Uterus (tissue), 4 donors: ENCODE results near the gene BSND. TPM values are rescaled to one million over a fixed set of nuclear protein-coding genes. Genes with fewer than 3 reads are reported as not detected.

Source experiments
- DNase-seq, 2 donors: peaks; one replicate each; pipeline ENCODE4 v3.0.0-alpha.2; 2019 to 2020
- H3K27ac ChIP-seq, 2 donors: fragments of 200-600 bp; sonication (generic); 1 replicate in 1 of 2; 2 replicates in 1 of 2; pipeline ENCODE4 v1.5.1; 2016 to 2018
- H3K27me3 ChIP-seq, 2 donors: fragments of 200-600 bp; sonication (generic); one replicate each; pipeline ENCODE4 v1.5.1; 2018 to 2019; ENCODE audit warnings: control low read depth in 1 of 2
- H3K36me3 ChIP-seq, 2 donors: fragments of 200-600 bp; sonication (generic); one replicate each; pipeline ENCODE4 v1.5.1; 2019; ENCODE audit warnings: control low read depth in 1 of 2
- H3K4me1 ChIP-seq, 2 donors: fragments of 200-600 bp; sonication (generic); one replicate each; pipeline ENCODE4 v1.5.1; 2018 to 2019; ENCODE audit warnings: control low read depth in 1 of 2
- H3K4me3 ChIP-seq, 2 donors: fragments of 200-600 bp; sonication (generic); 1 replicate in 1 of 2; 2 replicates in 1 of 2; pipeline ENCODE4 v1.5.1; 2018 to 2019; ENCODE audit warnings: mild to moderate bottlenecking in 1 of 2
- H3K9me3 ChIP-seq, 2 donors: fragments of 200-600 bp; sonication (generic); one replicate each; pipeline ENCODE4 v1.5.1; 2019; ENCODE audit warnings: control low read depth in 1 of 2
- POLR2A ChIP-seq, 2 donors: fragments of 450-650 bp; IDR thresholded peaks; one replicate each; pipeline ENCODE4 v1.6.1; 2016; ENCODE audit warnings: antibody characterized with exemption in 2 of 2, mild to moderate bottlenecking in 1 of 2, moderate library complexity in 1 of 2
- intact Hi-C: fragments of 100-400 bp; cut with DNase I; formaldehyde crosslinking; loops from one replicate; pipeline ENCODE4 v1.15.1; 2023; ENCODE audit warnings: low total_unique reads
- total RNA-seq, 4 donors: library from RNA; depleted of rRNA in 3 of 4; stranded (reverse); fragments of >200 nt in 3 of 4; gene quantifications; one replicate each; pipeline versions ENCODE4 v1.1.0 to v1.2.4, GENCODE V29; 2014 to 2023
- TF ChIP-seq, protein P1 (sequence below), 4 experiments: fragments of 200-600 bp in 2 of 4; fragments of 450-650 bp in 2 of 4; sonication (generic) in 2 of 4; IDR thresholded peaks; one replicate each; pipeline ENCODE4 v1.5.1; 2016 to 2019; ENCODE audit warnings: antibody characterized with exemption in 4 of 4, mild to moderate bottlenecking in 2 of 4, moderate library complexity in 1 of 4
- donor health status: DM: yes; HTN: yes; CAD: no.

The BSND gene
- total RNA-seq, 4 donors from 2014 or later = not detected

DNA sequence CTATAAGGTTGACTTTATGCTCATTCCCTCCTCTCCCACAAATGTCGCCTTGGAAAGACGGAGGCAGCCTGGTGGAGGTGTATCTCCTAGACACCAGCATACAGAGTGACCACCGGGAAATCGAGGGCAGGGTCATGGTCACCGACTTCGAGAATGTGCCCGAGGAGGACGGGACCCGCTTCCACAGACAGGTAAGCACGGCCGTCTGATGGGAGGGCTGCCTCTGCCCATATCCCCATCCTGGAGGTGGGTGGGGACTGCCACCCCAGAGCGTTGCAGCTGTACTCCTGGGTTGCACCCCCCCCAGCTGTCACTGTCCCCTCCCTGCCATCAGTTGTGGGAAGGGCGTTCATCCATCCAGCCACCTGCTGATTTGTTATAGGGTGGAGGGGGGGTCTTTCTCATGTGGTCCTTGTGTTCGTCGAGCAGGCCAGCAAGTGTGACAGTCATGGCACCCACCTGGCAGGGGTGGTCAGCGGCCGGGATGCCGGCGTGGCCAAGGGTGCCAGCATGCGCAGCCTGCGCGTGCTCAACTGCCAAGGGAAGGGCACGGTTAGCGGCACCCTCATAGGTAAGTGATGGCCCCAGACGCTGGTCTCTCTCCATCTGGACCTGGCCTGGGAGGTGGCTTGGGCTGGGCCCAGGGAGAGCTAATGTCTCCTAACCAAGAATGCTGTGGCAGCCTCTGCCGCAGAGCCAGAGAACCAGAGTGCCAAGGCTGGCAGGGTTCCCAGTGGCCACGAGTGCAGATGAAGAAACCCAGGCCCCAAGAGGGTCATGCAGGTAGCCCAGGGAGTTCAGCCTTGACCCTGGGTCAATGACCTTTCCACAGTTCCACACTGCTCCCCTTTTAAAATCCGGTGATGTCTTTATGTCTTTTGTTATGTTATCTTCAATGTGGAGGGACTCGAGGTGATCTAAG lies 53.7 kb downstream of the BSND start:
- H3K4me1 ChIP-seq = no peaks in the 10 kb centered on the region
- intact Hi-C loops = no loop called here
- no peak for DNase-seq
- H3K27me3 ChIP-seq = no peaks in the 10 kb centered on the region
- H3K36me3 ChIP-seq = no peaks in the 10 kb centered on the region
- TF ChIP-seq, protein P1, sequence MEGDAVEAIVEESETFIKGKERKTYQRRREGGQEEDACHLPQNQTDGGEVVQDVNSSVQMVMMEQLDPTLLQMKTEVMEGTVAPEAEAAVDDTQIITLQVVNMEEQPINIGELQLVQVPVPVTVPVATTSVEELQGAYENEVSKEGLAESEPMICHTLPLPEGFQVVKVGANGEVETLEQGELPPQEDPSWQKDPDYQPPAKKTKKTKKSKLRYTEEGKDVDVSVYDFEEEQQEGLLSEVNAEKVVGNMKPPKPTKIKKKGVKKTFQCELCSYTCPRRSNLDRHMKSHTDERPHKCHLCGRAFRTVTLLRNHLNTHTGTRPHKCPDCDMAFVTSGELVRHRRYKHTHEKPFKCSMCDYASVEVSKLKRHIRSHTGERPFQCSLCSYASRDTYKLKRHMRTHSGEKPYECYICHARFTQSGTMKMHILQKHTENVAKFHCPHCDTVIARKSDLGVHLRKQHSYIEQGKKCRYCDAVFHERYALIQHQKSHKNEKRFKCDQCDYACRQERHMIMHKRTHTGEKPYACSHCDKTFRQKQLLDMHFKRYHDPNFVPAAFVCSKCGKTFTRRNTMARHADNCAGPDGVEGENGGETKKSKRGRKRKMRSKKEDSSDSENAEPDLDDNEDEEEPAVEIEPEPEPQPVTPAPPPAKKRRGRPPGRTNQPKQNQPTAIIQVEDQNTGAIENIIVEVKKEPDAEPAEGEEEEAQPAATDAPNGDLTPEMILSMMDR (IDR thresholded peaks at IDR 0.05) = no peak
- no peak for TF ChIP-seq POLR2A (IDR thresholded peaks at IDR 0.05)
- H3K27ac ChIP-seq = no peak overlapping the region
- H3K4me3 ChIP-seq = no peak overlapping the region
- H3K9me3 ChIP-seq = no peaks in the 10 kb centered on the region

- H3K36me3 ChIP-seq = no peaks in the 10 kb centered on the region
- no peak for DNase-seq
- no peaks in the 10 kb centered on the region for H3K27me3 ChIP-seq
- no peak overlapping the region for H3K27ac ChIP-seq
- H3K4me1 ChIP-seq = no peaks in the 10 kb centered on the region
- no peak overlapping the region for H3K4me3 ChIP-seq
- intact Hi-C loops = no loop called here
- H3K9me3 ChIP-seq = no peaks in the 10 kb centered on the region
- TF ChIP-seq, protein P1 (IDR thresholded peaks at IDR 0.05) = no peak
- no peak for TF ChIP-seq POLR2A (IDR thresholded peaks at IDR 0.05)
These were observed 54.7 kb downstream of the BSND start for GRCh38 chr1:55053265-55053954.

- TF ChIP-seq, protein P1 (IDR thresholded peaks at IDR 0.05) = no peak
- TF ChIP-seq POLR2A (IDR thresholded peaks at IDR 0.05) = no peak
- H3K4me3 ChIP-seq = no peak overlapping the region
- no peaks in the 10 kb centered on the region for H3K4me1 ChIP-seq
- H3K27me3 ChIP-seq = no peaks in the 10 kb centered on the region
- no peaks in the 10 kb centered on the region for H3K36me3 ChIP-seq
- H3K9me3 ChIP-seq = no peaks in the 10 kb centered on the region
- intact Hi-C loops = no loop called here
- no peak overlapping the region for H3K27ac ChIP-seq
- no peak for DNase-seq
These were observed 55.7 kb downstream of the BSND start for GRCh38 chr1:55054396-55054795.

GRCh38 chr1:55055084-55055882 lies 56.5 kb downstream of the BSND start:
- Histone ChIP-seq H3K4me1 (no peaks in the 10 kb centered on the region), H3K9me3 (no peaks in the 10 kb centered on the region), H3K36me3 (no peaks in the 10 kb centered on the region), H3K27ac (no peak overlapping the region), H3K27me3 (no peaks in the 10 kb centered on the region), H3K4me3 (no peak overlapping the region)
- intact Hi-C loops = no loop called here
- TF ChIP-seq POLR2A (IDR thresholded peaks at IDR 0.05) = no peak
- TF ChIP-seq, protein P1 (IDR thresholded peaks at IDR 0.05) = no peak
- DNase-seq = no peak
